ENCODE data around the gene NHLH2. TPM values are rescaled to one million over a fixed set of nuclear protein-coding genes. Genes with fewer than 3 reads are reported as not detected.

NHLH2 gene
- total RNA-seq, 2 experiments from 2014 or later = not detected

- intact Hi-C loops (cut with DNase I, micrococcal nuclease) = no loop called here
- Histone ChIP-seq H3K9me3 (ENCODE audit: control insufficient read depth in 1 of 2, insufficient read depth in 1 of 2, low read length in 2 of 2) (no peaks in the 10 kb centered on the region), H3K4me1 (ENCODE audit: insufficient read depth, low read length) (no peaks in the 10 kb centered on the region), H3K27me3 (ENCODE audit: control insufficient read depth in 1 of 2, insufficient read depth in 2 of 2, low read length in 2 of 2) (peaks cover 6 to 12% of the 10 kb centered on the region in 2 experiments), H3K36me3 (ENCODE audit: insufficient read depth, low read length) (no peaks in the 10 kb centered on the region), H3K27ac (ENCODE audit: low read depth in 1 of 2, low read length in 2 of 2) (no peak overlapping the region), H3K4me3 (ENCODE audit: low read length) (no peak overlapping the region)
- CTCF ChIA-PET = no interaction called here
- no peaks in the 10 kb centered on the region for H3K4me1 Mint-ChIP-seq (ENCODE audit: low read depth)
- no peak for ATAC-seq (ENCODE audit: poor library complexity)
- peaks cover 15% of the 10 kb centered on the region for H3K27me3 Mint-ChIP-seq
- H3K27ac Mint-ChIP-seq = no peak overlapping the region
- POLR2A ChIA-PET = no interaction called here
- TF ChIP-seq CTCF (IDR thresholded peaks at IDR 0.05) = no peak
- no peaks in the 10 kb centered on the region for H3K9me3 Mint-ChIP-seq
- H3K4me3 Mint-ChIP-seq = no peak overlapping the region
- no peaks in the 10 kb centered on the region for H3K36me3 Mint-ChIP-seq (ENCODE audit: low read depth)
- no peak for DNase-seq
These were observed 26.1 kb downstream of the NHLH2 start for GRCh38 chr1:115814685-115815398.

- no peak for ATAC-seq (ENCODE audit: poor library complexity)
- Histone ChIP-seq H3K27me3 (ENCODE audit: control insufficient read depth in 1 of 2, insufficient read depth in 2 of 2, low read length in 2 of 2) (peaks cover 3 to 6% of the 10 kb centered on the region in 2 experiments), H3K27ac (ENCODE audit: low read depth in 1 of 2, low read length in 2 of 2) (no peak overlapping the region), H3K9me3 (ENCODE audit: control insufficient read depth in 1 of 2, insufficient read depth in 1 of 2, low read length in 2 of 2) (no peaks in the 10 kb centered on the region), H3K4me1 (ENCODE audit: insufficient read depth, low read length) (no peaks in the 10 kb centered on the region), H3K4me3 (ENCODE audit: low read length) (no peak overlapping the region), H3K36me3 (ENCODE audit: insufficient read depth, low read length) (no peaks in the 10 kb centered on the region)
- intact Hi-C loops (cut with DNase I, micrococcal nuclease) = no loop called here
- H3K4me1 Mint-ChIP-seq (ENCODE audit: low read depth) = no peaks in the 10 kb centered on the region
- no peak overlapping the region for H3K27ac Mint-ChIP-seq
- DNase-seq = no peak
- CTCF ChIA-PET = no interaction called here
- H3K27me3 Mint-ChIP-seq = peaks cover 10% of the 10 kb centered on the region
- H3K36me3 Mint-ChIP-seq (ENCODE audit: low read depth) = no peaks in the 10 kb centered on the region
- POLR2A ChIA-PET = no interaction called here
- no peaks in the 10 kb centered on the region for H3K9me3 Mint-ChIP-seq
- no peak for TF ChIP-seq CTCF (IDR thresholded peaks at IDR 0.05)
- H3K4me3 Mint-ChIP-seq = no peak overlapping the region
These were observed 27.2 kb downstream of the NHLH2 start for GRCh38 chr1:115813727-115814126.

GRCh38 chr1:115811140-115811828 is 29.6 kb downstream of the NHLH2 start:
- Histone ChIP-seq H3K27me3 (ENCODE audit: control insufficient read depth in 1 of 2, insufficient read depth in 2 of 2, low read length in 2 of 2) (peaks cover 6 to 10% of the 10 kb centered on the region in 2 experiments), H3K4me3 (ENCODE audit: low read length) (no peak overlapping the region), H3K27ac (ENCODE audit: low read depth in 1 of 2, low read length in 2 of 2) (no peak overlapping the region), H3K4me1 (ENCODE audit: insufficient read depth, low read length) (no peaks in the 10 kb centered on the region), H3K9me3 (ENCODE audit: control insufficient read depth in 1 of 2, insufficient read depth in 1 of 2, low read length in 2 of 2) (no peaks in the 10 kb centered on the region), H3K36me3 (ENCODE audit: insufficient read depth, low read length) (no peaks in the 10 kb centered on the region)
- H3K27me3 Mint-ChIP-seq = peaks cover 20% of the 10 kb centered on the region
- no peaks in the 10 kb centered on the region for H3K36me3 Mint-ChIP-seq (ENCODE audit: low read depth)
- H3K4me1 Mint-ChIP-seq (ENCODE audit: low read depth) = no peaks in the 10 kb centered on the region
- no peak overlapping the region for H3K4me3 Mint-ChIP-seq
- no peak for ATAC-seq (ENCODE audit: poor library complexity)
- H3K27ac Mint-ChIP-seq = no peak overlapping the region
- intact Hi-C loops (cut with DNase I, micrococcal nuclease) = no loop called here
- ChIA-PET POLR2A (no interaction called here), CTCF (no interaction called here)
- no peak for DNase-seq
- H3K9me3 Mint-ChIP-seq = no peaks in the 10 kb centered on the region
- no peak for TF ChIP-seq CTCF (IDR thresholded peaks at IDR 0.05)
